ENCODE data around the gene ST6GALNAC1. TPM values are rescaled to one million over a fixed set of nuclear protein-coding genes. Genes with fewer than 3 reads are reported as not detected.

ST6GALNAC1 gene
- total and polyA plus RNA-seq, 2 of the 4 experiments (the other 2 are of a cell fraction), result not detected

- no peak overlapping the region for H3K27ac ChIP-seq (ENCODE audit: insufficient read depth, low read length)
- no peak overlapping the region for H2AFZ ChIP-seq (replicated peaks; ENCODE audit: low read length, poor library complexity)
- H4K91ac ChIP-seq (ENCODE audit: insufficient read depth, low read depth, low read length), result no peak overlapping the region
- WGBS, 2 experiments (ENCODE audit: extremely low coverage in 2 of 2, insufficient read length in 1 of 2), result no CpG with 5 or more reads among the region's 1 CpG
- ATAC-seq (ENCODE audit: low read depth), result no peak
- H4K8ac ChIP-seq (ENCODE audit: low read depth in 2 of 2, low read length in 2 of 2), result no peak overlapping the region
- H2BK5ac ChIP-seq (ENCODE audit: low read depth, low read length, poor library complexity, severe bottlenecking), result no peak overlapping the region
- in situ Hi-C loops (cut with MboI; ENCODE audit: low sequenced_read_pairs), result no loop called here
- no peak overlapping the region for H3K9ac ChIP-seq (ENCODE audit: low read depth, low read length)
- intact Hi-C loops (cut with micrococcal nuclease), result no loop called here
- H3K36me3 ChIP-seq (ENCODE audit: control insufficient read depth, insufficient read depth, low read length), result no peaks in the 10 kb centered on the region
- no peak overlapping the region for H2BK15ac ChIP-seq (ENCODE audit: low read depth, low read length)
- no peak overlapping the region for H3K4ac ChIP-seq (ENCODE audit: low read depth, low read length)
- DNase-seq, result no peak
- H2BK120ac ChIP-seq (ENCODE audit: low read depth, low read length), result no peak overlapping the region
- H3K4me2 ChIP-seq (ENCODE audit: low read depth, low read length), result no peak overlapping the region
- H3K14ac ChIP-seq (replicated peaks; ENCODE audit: low read depth, low read length), result no peak overlapping the region
- H4K20me1 ChIP-seq (ENCODE audit: insufficient read depth, low read length), result no peaks in the 10 kb centered on the region
- no peak overlapping the region for H3K56ac ChIP-seq (ENCODE audit: extremely low read depth, insufficient read depth, low read length)
- no peak overlapping the region for H2AK5ac ChIP-seq (ENCODE audit: low read depth, low read length)
- TF ChIP-seq, protein P1, sequence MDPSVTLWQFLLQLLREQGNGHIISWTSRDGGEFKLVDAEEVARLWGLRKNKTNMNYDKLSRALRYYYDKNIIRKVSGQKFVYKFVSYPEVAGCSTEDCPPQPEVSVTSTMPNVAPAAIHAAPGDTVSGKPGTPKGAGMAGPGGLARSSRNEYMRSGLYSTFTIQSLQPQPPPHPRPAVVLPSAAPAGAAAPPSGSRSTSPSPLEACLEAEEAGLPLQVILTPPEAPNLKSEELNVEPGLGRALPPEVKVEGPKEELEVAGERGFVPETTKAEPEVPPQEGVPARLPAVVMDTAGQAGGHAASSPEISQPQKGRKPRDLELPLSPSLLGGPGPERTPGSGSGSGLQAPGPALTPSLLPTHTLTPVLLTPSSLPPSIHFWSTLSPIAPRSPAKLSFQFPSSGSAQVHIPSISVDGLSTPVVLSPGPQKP (IDR thresholded peaks at IDR 0.05; ENCODE audit: borderline replicate concordance, low read depth, low read length), result no peak
- TF ChIP-seq NFE2L2 (IDR thresholded peaks at IDR 0.05; ENCODE audit: low read depth, low read length) (no peak), CEBPB (IDR thresholded peaks at IDR 0.05; ENCODE audit: low read depth, low read length) (no peak), SMC3 (IDR thresholded peaks at IDR 0.05; ENCODE audit: low read depth, low read length) (no peak), RAD21 (IDR thresholded peaks at IDR 0.05; ENCODE audit: low read length) (no peak), RFX5 (IDR thresholded peaks at IDR 0.05; ENCODE audit: low read depth, low read length) (no peak), POLR2A (IDR thresholded peaks at IDR 0.05; ENCODE audit: low read depth, low read length) (no peak), RCOR1 (IDR thresholded peaks at IDR 0.05; ENCODE audit: insufficient replicate concordance, low read length) (no peak), MXI1 (IDR thresholded peaks at IDR 0.05; ENCODE audit: borderline replicate concordance, low read depth, low read length) (no peak), CTCF (conservative IDR thresholded peaks at IDR 0.05; ENCODE audit: low read depth, low read length) (no peak), MAFK (IDR thresholded peaks at IDR 0.05; ENCODE audit: low read depth, low read length) (no peak), BHLHE40 (IDR thresholded peaks at IDR 0.05; ENCODE audit: low read depth, low read length) (no peak)
- TF ChIP-seq, protein P2, sequence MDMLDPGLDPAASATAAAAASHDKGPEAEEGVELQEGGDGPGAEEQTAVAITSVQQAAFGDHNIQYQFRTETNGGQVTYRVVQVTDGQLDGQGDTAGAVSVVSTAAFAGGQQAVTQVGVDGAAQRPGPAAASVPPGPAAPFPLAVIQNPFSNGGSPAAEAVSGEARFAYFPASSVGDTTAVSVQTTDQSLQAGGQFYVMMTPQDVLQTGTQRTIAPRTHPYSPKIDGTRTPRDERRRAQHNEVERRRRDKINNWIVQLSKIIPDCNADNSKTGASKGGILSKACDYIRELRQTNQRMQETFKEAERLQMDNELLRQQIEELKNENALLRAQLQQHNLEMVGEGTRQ (IDR thresholded peaks at IDR 0.05; ENCODE audit: low read depth, low read length), result no peak
- no peak overlapping the region for H3K4me3 ChIP-seq (ENCODE audit: insufficient read depth, low read depth, low read length)
- no peaks in the 10 kb centered on the region for H3K79me1 ChIP-seq (ENCODE audit: low read depth in 1 of 2, low read length in 2 of 2)
- no peak overlapping the region for H4K5ac ChIP-seq (ENCODE audit: low read depth, low read length)
- peaks cover under 1% of the 10 kb centered on the region; the same call in 1 of the 2 replicates for H3K4me1 ChIP-seq (ENCODE audit: control insufficient read depth, insufficient read depth, low read length)
- POLR2A ChIA-PET (ENCODE audit: unreplicated experiment), result no interaction called here
- H3K9me3 ChIP-seq (ENCODE audit: control insufficient read depth, insufficient read depth, low read length), result peaks cover 7% of the 10 kb centered on the region
- no peak overlapping the region for H2BK20ac ChIP-seq (ENCODE audit: low read depth, low read length)
- H3K27me3 ChIP-seq (ENCODE audit: control insufficient read depth, insufficient read depth, low read length), result peaks cover 8% of the 10 kb centered on the region; the same call in 1 of the 2 replicates
- no peak overlapping the region for H2AK9ac ChIP-seq (replicated peaks; ENCODE audit: low read depth, low read length, poor library complexity)
- CTCF ChIA-PET, result no interaction called here
- no TSS peak for BruUV-seq (replicated peaks)
- dilution Hi-C loops (cut with HindIII; ENCODE audit: low sequenced_read_pairs, unreplicated experiment), result no loop called here
- H3K9me1 ChIP-seq (ENCODE audit: insufficient read depth, low read length), result no peaks in the 10 kb centered on the region
- H3K18ac ChIP-seq (ENCODE audit: low read depth, low read length), result no peak overlapping the region
- H3K23ac ChIP-seq (ENCODE audit: low read depth, low read length), result no peak overlapping the region
Observed at GRCh38 chr17:76654408-76654807, 10.9 kb upstream of the ST6GALNAC1 start.
